Fibroblast of pulmonary artery (primary cell): ENCODE data around the gene GTF2A1L.

ENCODE experiments used
- DNase-seq: peaks from one replicate; pipeline ENCODE4 v3.0.0-alpha.2; 2010; ENCODE audit warnings: low read depth
- H3K4me3 ChIP-seq: replicated peaks from 2 replicates; pipeline ENCODE4 v1.5.1; 2011; ENCODE audit warnings: low read depth, mild to moderate bottlenecking, control low read depth, low read length, moderate library complexity
- TF ChIP-seq, protein P1 (sequence below): IDR thresholded peaks from 2 replicates; pipeline ENCODE4 v1.5.1; 2011; ENCODE audit warnings: mild to moderate bottlenecking, control low read depth, low read length, inconsistent platforms; ENCODE audit errors: missing control alignments

Gene GTF2A1L

DNA sequence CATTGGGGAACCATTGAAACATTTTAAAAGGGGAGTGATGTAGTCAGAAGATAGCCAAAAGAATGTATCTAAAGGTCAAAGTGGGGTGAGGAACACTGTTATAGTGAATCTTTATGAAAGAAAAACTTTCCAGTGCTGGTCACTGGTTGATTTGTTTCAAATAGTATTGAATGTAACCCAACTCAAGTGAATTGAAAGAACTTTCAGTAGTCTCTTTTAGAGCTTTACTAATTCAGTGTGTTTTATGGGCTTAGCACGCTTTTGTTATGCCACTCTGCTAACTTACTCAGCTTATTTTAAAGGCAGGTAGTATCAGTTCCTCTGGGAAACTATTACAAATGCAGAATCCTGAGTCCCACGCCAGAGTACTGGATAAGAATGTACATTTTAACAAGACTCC lies 57.3 kb downstream of the GTF2A1L start:
- DNase-seq = no peak
- H3K4me3 ChIP-seq = no peak overlapping the region
- TF ChIP-seq, protein P1, sequence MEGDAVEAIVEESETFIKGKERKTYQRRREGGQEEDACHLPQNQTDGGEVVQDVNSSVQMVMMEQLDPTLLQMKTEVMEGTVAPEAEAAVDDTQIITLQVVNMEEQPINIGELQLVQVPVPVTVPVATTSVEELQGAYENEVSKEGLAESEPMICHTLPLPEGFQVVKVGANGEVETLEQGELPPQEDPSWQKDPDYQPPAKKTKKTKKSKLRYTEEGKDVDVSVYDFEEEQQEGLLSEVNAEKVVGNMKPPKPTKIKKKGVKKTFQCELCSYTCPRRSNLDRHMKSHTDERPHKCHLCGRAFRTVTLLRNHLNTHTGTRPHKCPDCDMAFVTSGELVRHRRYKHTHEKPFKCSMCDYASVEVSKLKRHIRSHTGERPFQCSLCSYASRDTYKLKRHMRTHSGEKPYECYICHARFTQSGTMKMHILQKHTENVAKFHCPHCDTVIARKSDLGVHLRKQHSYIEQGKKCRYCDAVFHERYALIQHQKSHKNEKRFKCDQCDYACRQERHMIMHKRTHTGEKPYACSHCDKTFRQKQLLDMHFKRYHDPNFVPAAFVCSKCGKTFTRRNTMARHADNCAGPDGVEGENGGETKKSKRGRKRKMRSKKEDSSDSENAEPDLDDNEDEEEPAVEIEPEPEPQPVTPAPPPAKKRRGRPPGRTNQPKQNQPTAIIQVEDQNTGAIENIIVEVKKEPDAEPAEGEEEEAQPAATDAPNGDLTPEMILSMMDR = no peak

DNA sequence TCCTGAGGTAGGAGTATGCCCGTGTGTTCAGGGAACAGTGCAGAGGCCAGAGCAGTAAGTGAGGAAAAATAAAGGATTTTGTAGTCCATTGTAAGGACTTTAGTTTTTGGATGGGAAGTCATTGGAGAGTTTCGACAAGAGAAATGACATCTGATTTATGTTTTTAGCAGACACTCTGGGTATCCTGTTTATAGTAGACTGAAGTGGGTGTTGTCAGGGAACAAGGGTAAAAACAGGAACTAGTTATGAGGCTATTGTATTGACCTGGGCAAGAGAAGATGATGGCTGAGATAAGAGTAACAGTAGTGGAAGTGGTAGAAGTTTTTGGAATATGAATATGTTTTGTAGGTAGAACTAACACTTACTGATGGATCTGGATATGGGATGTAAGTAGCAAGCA lies 59.8 kb downstream of the GTF2A1L start:
- TF ChIP-seq, protein P1 = no peak
- no peak for DNase-seq
- no peak overlapping the region for H3K4me3 ChIP-seq

DNA sequence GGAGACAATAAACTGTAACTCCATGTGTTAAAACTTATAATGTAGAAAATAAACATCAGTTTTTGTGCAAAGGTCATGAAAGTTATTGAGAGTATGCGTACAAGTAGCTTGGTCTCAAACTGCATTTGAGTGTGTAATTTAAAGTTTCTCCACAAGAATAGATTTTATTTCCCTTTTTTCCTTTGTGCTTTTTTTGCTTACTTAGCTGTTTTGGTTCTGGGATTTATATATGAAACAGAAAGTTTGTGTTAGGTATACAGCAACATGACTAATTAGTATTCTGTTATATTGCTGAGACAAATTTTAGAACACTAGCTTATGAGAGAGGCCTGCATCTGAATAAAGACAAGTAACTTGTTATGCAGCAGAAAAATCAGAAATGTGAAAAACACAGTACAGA lies 67.5 kb downstream of the GTF2A1L start:
- TF ChIP-seq, protein P1 = no peak
- DNase-seq = no peak
- no peak overlapping the region for H3K4me3 ChIP-seq

DNA sequence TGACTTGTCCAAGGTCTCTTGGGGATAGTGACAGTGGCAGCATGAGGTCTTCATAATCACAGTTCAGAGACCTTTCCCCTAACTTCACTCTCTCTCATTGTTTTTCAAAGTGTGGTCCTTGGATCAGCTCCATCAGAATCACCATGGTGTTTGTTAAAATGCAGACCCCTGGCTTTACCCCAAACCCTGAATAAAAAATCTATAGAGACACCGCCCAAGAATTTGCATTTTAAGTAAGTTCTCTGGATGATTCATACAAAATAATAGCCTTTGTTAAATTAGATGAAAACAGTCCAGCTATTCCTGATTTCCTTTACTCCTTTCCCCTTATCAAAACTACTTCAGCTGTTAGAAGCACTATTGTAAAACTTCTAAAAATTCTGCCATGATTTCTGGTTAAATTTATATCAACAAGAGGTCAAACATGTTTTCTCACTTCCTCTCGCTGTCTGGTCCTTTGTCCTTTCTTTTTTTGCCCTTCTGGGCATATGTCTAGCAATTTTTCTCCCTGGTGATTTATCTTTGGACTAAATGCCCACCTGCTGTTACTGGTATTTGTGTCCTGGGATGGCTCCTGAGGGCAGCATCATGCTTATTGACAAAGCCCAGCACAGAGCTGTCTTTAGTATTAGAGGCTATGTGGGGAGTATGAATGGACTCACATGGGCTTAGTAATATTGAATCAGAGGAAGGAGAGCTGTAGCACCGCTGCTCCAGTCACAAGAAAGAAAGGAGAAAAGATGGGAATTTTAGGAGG lies 74.5 kb downstream of the GTF2A1L start:
- TF ChIP-seq, protein P1 = no peak
- no peak for DNase-seq
- no peak overlapping the region for H3K4me3 ChIP-seq

DNA sequence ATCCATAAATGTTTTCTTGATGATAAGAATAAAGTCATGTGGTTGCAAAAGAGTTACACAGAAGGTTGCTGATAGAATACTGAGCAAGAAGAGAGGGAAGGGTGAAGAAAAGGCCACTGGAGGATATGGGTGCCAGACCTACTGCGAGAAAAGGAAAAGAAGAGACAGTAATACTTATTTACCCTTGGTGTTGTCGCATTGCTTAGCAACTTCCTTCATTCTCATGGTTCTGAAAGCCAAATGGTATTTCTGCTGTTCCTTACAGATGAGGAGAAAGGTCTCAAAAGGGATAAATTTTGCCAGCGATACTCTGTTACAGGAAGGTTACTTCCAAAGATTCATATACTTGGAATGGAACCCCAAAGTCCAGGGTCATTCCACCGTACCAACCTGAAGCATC lies 75.4 kb downstream of the GTF2A1L start:
- no peak overlapping the region for H3K4me3 ChIP-seq
- TF ChIP-seq, protein P1 = no peak
- DNase-seq = peak; percentile 9

DNA sequence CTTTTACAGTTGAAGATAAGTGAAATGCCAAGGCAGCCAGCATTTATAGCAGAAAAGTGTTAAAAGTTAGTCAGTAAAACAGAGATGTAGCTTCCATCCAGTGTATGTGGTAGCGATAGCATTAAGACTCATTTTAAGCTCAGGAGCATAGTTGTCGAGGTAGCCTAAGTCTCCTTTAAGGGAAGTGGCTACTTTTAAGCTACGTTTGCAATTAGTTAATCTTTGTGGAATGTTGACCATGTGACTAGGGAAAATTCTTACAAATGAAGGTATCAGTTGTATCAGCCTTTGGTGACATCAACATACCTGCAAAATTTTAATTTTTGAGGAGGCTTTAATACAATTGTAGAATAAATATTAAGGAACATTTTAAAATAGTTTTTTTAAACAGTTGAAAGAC lies 76.0 kb downstream of the GTF2A1L start:
- TF ChIP-seq, protein P1 = no peak
- peak; percentile 23 for DNase-seq
- no peak overlapping the region for H3K4me3 ChIP-seq

DNA sequence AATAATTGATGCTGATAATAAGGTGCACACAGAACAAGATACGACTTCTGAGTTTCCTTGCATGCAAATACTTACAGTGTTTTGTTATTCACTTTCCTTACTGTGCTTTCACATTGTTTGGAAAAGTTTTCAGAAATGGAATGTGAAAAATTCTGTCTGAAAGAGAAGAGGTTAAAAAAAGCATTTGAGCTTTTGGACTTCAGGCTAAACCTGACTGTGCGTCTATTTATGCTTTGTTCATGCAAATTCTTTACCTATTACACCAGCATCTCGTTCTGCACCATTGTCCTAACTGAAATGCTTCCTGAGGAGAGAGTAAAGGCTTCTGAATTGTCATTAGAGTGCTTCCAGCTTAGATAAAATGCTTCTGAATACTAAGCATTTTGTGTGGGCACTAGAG lies 76.5 kb downstream of the GTF2A1L start:
- peak; percentile 47 for DNase-seq
- H3K4me3 ChIP-seq = no peak overlapping the region
- TF ChIP-seq, protein P1 = no peak
